Mesendoderm (in vitro differentiated cells): ENCODE data around the gene WIPF3.

ENCODE experiments used
- DNase-seq: peaks from one replicate; pipeline ENCODE4 v3.0.0; 2013
- H2AK5ac ChIP-seq: 2 replicates; pipeline ENCODE4 v1.6.1; 2013; ENCODE audit warnings: low read length, inconsistent platforms
- H2BK120ac ChIP-seq: 2 replicates; pipeline ENCODE4 v1.6.1; 2013; ENCODE audit warnings: low read depth, mild to moderate bottlenecking, low read length, moderate library complexity, mixed read lengths
- H2BK15ac ChIP-seq: replicated peaks from 2 replicates; pipeline ENCODE4 v1.6.1; 2013; ENCODE audit warnings: low read depth, mild to moderate bottlenecking, moderate library complexity
- H2BK5ac ChIP-seq: 2 replicates; pipeline ENCODE4 v1.6.1; 2013; ENCODE audit warnings: low read length, inconsistent platforms
- H3K18ac ChIP-seq: 2 replicates; pipeline ENCODE4 v1.6.1; 2013; ENCODE audit warnings: mild to moderate bottlenecking, low read length, mixed read lengths
- H3K23ac ChIP-seq: one replicate; pipeline ENCODE4 v1.6.1; 2013; ENCODE audit warnings: low read length
- H3K27ac ChIP-seq: 2 replicates; pipeline ENCODE4 v1.5.1; 2013; ENCODE audit warnings: low read depth, mild to moderate bottlenecking, inconsistent platforms, low read length, moderate library complexity
- H3K27me3 ChIP-seq: 2 replicates; pipeline ENCODE4 v1.6.1; 2013; ENCODE audit warnings: low read length, control low read depth, mild to moderate bottlenecking, inconsistent platforms; ENCODE audit not compliant: insufficient read depth, poor library complexity
- H3K36me3 ChIP-seq: 2 replicates; pipeline ENCODE4 v1.6.1; 2013; ENCODE audit warnings: low read length, inconsistent platforms; ENCODE audit not compliant: control insufficient read depth, insufficient read depth
- H3K4ac ChIP-seq: one replicate; pipeline ENCODE4 v1.6.1; 2013; ENCODE audit warnings: low read depth, mild to moderate bottlenecking, low read length, moderate library complexity
- H3K4me1 ChIP-seq: 2 replicates; pipeline ENCODE4 v1.6.1; 2013; ENCODE audit warnings: low read depth, low read length, inconsistent platforms; ENCODE audit not compliant: control insufficient read depth
- H3K4me2 ChIP-seq: 2 replicates; pipeline ENCODE4 v1.6.1; 2013; ENCODE audit warnings: low read length
- H3K4me3 ChIP-seq: 2 replicates; pipeline ENCODE4 v1.5.1; 2013; ENCODE audit warnings: mild to moderate bottlenecking, low read length
- H3K56ac ChIP-seq: one replicate; pipeline ENCODE4 v1.6.1; 2013; ENCODE audit warnings: low read length
- H3K79me1 ChIP-seq: 2 replicates; pipeline ENCODE4 v1.6.1; 2013; ENCODE audit warnings: low read length, inconsistent platforms
- H3K79me2 ChIP-seq: 2 replicates; pipeline ENCODE4 v1.6.1; 2013; ENCODE audit warnings: mild to moderate bottlenecking, low read length; ENCODE audit not compliant: control insufficient read depth, insufficient read depth
- H3K9ac ChIP-seq: 2 replicates; pipeline ENCODE4 v1.6.1; 2013; ENCODE audit warnings: low read length, inconsistent platforms
- H4K5ac ChIP-seq: one replicate; pipeline ENCODE4 v1.6.1; 2013; ENCODE audit warnings: low read length
- H4K8ac ChIP-seq: one replicate; pipeline ENCODE4 v1.6.1; 2013; ENCODE audit warnings: low read depth, mild to moderate bottlenecking, control low read depth, low read length, moderate library complexity
- WGBS: extraction: QIAGEN DNeasy Blood & Tissue Kit; methylation state at CpG from one replicate; pipeline ENCODE4 v1.1.7; 2013; ENCODE audit warnings: low lambda C conversion rate, missing lambda C conversion rate; ENCODE audit not compliant: insufficient coverage; ENCODE audit errors: extremely low coverage; 5-methylcytosine and 5-hydroxymethylcytosine counted together

The WIPF3 gene

DNA sequence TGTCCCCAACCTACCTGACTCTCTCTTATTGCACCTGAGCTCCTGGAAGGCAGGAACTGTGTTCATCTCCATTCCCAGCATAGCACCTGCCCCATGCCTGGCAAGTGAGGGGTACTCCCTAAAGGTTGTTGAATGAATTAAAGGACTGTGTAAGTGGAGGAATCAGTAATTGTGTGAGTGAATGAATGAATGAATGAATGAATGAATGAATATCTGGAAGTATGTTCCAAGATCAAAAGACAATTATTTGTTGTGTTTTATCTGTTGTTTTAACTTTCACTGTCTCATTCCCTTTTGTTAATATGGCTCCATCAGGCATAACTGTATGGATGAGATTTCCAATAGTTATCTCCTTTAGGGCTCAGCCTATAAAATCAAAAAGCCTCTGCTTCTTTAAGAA, 4.0 kb downstream of the WIPF3 start:
- H3K27me3 ChIP-seq: peaks cover 1% of the 10 kb centered on the region
- H3K79me2 ChIP-seq: no peaks in the 10 kb centered on the region
- H3K4ac ChIP-seq: no peak overlapping the region
- no peak overlapping the region for H3K56ac ChIP-seq
- H3K23ac ChIP-seq: no peak overlapping the region
- no peak overlapping the region for H4K5ac ChIP-seq
- no peak overlapping the region for H3K4me3 ChIP-seq
- H3K79me1 ChIP-seq: no peaks in the 10 kb centered on the region
- H2AK5ac ChIP-seq: no peak overlapping the region
- H2BK15ac ChIP-seq: no peak overlapping the region
- H4K8ac ChIP-seq: no peak overlapping the region
- no peak for DNase-seq
- no peak overlapping the region for H3K4me2 ChIP-seq
- H3K18ac ChIP-seq: no peak overlapping the region
- H3K9ac ChIP-seq: no peak overlapping the region
- H3K27ac ChIP-seq: no peak overlapping the region
- H2BK5ac ChIP-seq: no peak overlapping the region
- H2BK120ac ChIP-seq: no peak overlapping the region
- no peaks in the 10 kb centered on the region for H3K4me1 ChIP-seq
- no peaks in the 10 kb centered on the region for H3K36me3 ChIP-seq

GRCh38 chr7:29810813-29811482, 4.6 kb downstream of the WIPF3 start:
- Histone ChIP-seq H2BK15ac (no peak overlapping the region), H3K4me2 (no peak overlapping the region), H3K4ac (no peak overlapping the region), H4K5ac (no peak overlapping the region), H3K23ac (no peak overlapping the region), H4K8ac (no peak overlapping the region), H2AK5ac (no peak overlapping the region), H3K56ac (no peak overlapping the region), H3K27ac (no peak overlapping the region), H3K36me3 (no peaks in the 10 kb centered on the region), H3K79me2 (no peaks in the 10 kb centered on the region), H3K79me1 (no peaks in the 10 kb centered on the region), H3K4me3 (no peak overlapping the region), H2BK120ac (no peak overlapping the region), H3K27me3 (peaks cover 1% of the 10 kb centered on the region), H3K9ac (no peak overlapping the region), H3K4me1 (no peaks in the 10 kb centered on the region), H2BK5ac (no peak overlapping the region), H3K18ac (no peak overlapping the region)
- no peak for DNase-seq
- no CpG with 5 or more reads among the region's 5 CpGs for WGBS

- H3K27me3 ChIP-seq: peaks cover 1% of the 10 kb centered on the region
- no peak overlapping the region for H2BK5ac ChIP-seq
- no peak overlapping the region for H3K23ac ChIP-seq
- no peak overlapping the region for H3K56ac ChIP-seq
- H3K27ac ChIP-seq: no peak overlapping the region
- H3K4me2 ChIP-seq: no peak overlapping the region
- WGBS: no CpG with 5 or more reads among the region's 1 CpG
- H3K79me1 ChIP-seq: no peaks in the 10 kb centered on the region
- no peak overlapping the region for H3K4me3 ChIP-seq
- H2BK15ac ChIP-seq: no peak overlapping the region
- H3K4me1 ChIP-seq: no peaks in the 10 kb centered on the region
- H4K5ac ChIP-seq: no peak overlapping the region
- H3K79me2 ChIP-seq: no peaks in the 10 kb centered on the region
- peak; percentile 18 for DNase-seq
- H2AK5ac ChIP-seq: no peak overlapping the region
- no peaks in the 10 kb centered on the region for H3K36me3 ChIP-seq
- no peak overlapping the region for H3K4ac ChIP-seq
- no peak overlapping the region for H2BK120ac ChIP-seq
- no peak overlapping the region for H4K8ac ChIP-seq
- no peak overlapping the region for H3K9ac ChIP-seq
- no peak overlapping the region for H3K18ac ChIP-seq
These were observed 5.3 kb downstream of the WIPF3 start for GRCh38 chr7:29811586-29811985.

DNA sequence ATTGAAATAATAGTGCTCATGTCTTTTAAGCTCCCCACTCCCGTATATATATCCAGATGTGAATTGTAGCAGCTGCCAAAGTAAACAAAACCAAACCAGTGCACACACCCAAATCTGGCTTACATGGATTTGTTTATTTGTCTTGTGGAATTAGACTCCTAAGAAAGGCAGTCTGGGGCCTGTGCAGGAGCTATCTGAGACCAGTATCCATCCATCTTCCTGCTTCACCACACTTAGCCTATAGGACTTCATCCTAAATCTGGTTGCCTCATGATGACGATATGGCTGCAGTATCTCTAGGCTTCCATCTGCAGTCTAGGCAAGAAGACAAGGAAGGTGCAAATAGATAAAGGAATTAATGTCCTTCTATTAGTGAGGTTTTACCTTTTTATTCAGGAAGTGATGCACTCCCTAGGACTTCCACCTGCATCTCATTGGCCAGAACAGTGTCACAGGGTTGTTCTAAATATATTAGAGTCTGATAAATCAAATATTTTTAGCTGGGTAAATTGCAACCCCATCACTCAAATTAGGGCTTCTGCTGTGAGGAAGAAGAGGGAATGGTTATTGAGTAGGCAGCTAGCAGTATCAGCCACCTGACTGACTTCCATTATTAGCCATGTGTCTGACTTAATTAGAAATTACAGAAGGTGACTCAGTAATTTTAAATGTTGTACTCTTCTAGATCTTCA, 6.0 kb downstream of the WIPF3 start:
- no peak overlapping the region for H2BK15ac ChIP-seq
- no peak overlapping the region for H4K5ac ChIP-seq
- no peak overlapping the region for H3K4ac ChIP-seq
- H2BK120ac ChIP-seq: no peak overlapping the region
- no peak for DNase-seq
- no peak overlapping the region for H3K23ac ChIP-seq
- no peak overlapping the region for H3K18ac ChIP-seq
- no peak overlapping the region for H3K27ac ChIP-seq
- no peak overlapping the region for H3K56ac ChIP-seq
- no CpG with 5 or more reads among the region's 2 CpGs for WGBS
- H3K4me2 ChIP-seq: no peak overlapping the region
- H3K79me1 ChIP-seq: no peaks in the 10 kb centered on the region
- H3K4me1 ChIP-seq: no peaks in the 10 kb centered on the region
- H2AK5ac ChIP-seq: no peak overlapping the region
- no peaks in the 10 kb centered on the region for H3K36me3 ChIP-seq
- H3K27me3 ChIP-seq: peaks cover 1% of the 10 kb centered on the region
- H4K8ac ChIP-seq: no peak overlapping the region
- H3K9ac ChIP-seq: no peak overlapping the region
- H3K79me2 ChIP-seq: no peaks in the 10 kb centered on the region
- H2BK5ac ChIP-seq: no peak overlapping the region
- no peak overlapping the region for H3K4me3 ChIP-seq

DNA sequence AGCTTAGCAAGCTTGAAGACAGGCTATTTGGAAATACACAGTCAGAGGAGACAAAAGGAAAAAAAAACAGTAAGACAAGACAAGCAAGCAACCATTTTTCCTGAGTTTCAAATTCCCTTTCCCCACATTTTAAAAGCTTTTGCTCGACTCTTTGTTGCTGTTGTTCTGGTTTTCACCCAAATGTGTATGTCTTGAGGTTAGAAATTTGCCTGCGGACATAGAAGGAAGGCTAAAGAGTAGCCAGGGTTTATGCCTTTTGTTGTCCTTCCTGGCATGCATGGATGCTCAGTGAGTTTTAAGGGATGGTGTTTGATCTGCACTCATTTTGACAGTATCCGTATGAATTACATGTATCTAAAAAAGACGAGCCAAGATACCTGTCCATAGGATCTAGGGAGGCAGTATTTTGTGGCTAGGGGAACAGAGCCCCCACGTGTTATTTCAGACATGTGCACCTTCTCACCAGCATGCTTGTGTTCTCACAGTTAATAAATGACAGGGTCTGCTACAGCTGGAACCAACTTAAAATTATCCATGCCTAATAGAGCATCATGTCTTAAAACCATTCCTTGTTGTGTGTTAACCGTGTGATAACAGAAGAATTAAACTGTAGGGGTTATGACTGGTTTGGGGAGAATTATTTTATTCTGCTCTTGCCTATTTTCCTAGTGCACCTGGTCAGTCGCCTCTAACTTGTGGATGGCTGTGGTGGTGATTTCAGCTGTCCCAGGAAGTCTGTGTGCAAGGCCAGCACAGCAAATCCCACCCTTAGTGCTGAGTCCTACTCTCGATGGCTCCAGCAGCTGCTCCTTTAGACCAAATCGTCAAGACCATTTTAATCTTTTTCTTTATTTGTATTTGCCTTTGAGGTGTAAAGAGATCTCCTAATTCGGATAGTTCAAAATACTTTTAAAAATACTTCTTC, 9.1 kb downstream of the WIPF3 start:
- Histone ChIP-seq H2BK15ac (no peak overlapping the region), H3K56ac (no peak overlapping the region), H3K79me2 (no peaks in the 10 kb centered on the region), H4K5ac (no peak overlapping the region), H3K27me3 (peaks cover 1% of the 10 kb centered on the region), H3K27ac (no peak overlapping the region), H4K8ac (no peak overlapping the region), H2BK120ac (no peak overlapping the region), H3K4ac (no peak overlapping the region), H3K18ac (no peak overlapping the region), H3K4me3 (no peak overlapping the region), H3K79me1 (no peaks in the 10 kb centered on the region), H2BK5ac (no peak overlapping the region), H3K4me1 (no peaks in the 10 kb centered on the region), H3K9ac (no peak overlapping the region), H3K23ac (no peak overlapping the region), H3K36me3 (no peaks in the 10 kb centered on the region), H3K4me2 (no peak overlapping the region), H2AK5ac (no peak overlapping the region)
- no CpG with 5 or more reads among the region's 10 CpGs for WGBS
- DNase-seq: no peak
